MCF 10A (cell line): ENCODE results near the gene SPAG16. TPM values are rescaled to one million over a fixed set of nuclear protein-coding genes. Genes with fewer than 3 reads are reported as not detected.

Experiments used
- BruUV-seq: library from RNA; stranded (reverse); fragments of 400-500 nt; replicated peaks from 2 replicates; lab custom pipeline; 2021; lab: Mats Ljungman, UMichigan
- CTCF ChIA-PET: fragments of 300-600 bp; sonication (Branson Sonifier 250); formaldehyde crosslinking; extraction: SDS; loops from one replicate; lab custom pipeline; 2021; ENCODE audit warnings: antibody characterized with exemption, inconsistent platforms; lab: Yijun Ruan, JAX
- POLR2A ChIA-PET: fragments of 300-600, 350-650 bp; sonication (Branson Sonifier 250); formaldehyde crosslinking; extraction: SDS; loops from one replicate; lab custom pipeline; 2020; ENCODE audit warnings: antibody characterized with exemption, inconsistent platforms; lab: Yijun Ruan, JAX
- DNase-seq: peaks from one replicate; pipeline ENCODE4 v3.0.0-alpha.2; 2018; ENCODE audit not compliant: unreplicated experiment
- H3K27ac Mint-ChIP-seq: one replicate; pipeline ENCODE4 v1.8.0; 2022; ENCODE audit warnings: mild to moderate bottlenecking, low read depth, mixed read lengths; ENCODE audit not compliant: unreplicated experiment
- H3K27me3 Mint-ChIP-seq: one replicate; pipeline ENCODE4 v1.8.0; 2022; ENCODE audit warnings: mixed read lengths; ENCODE audit not compliant: insufficient read depth, unreplicated experiment
- H3K36me3 Mint-ChIP-seq: one replicate; pipeline ENCODE4 v1.8.0; 2022; ENCODE audit warnings: mild to moderate bottlenecking, moderate library complexity, mixed read lengths; ENCODE audit not compliant: insufficient read depth, unreplicated experiment
- H3K4me1 Mint-ChIP-seq: one replicate; pipeline ENCODE4 v1.8.0; 2022; ENCODE audit warnings: mixed read lengths; ENCODE audit not compliant: insufficient read depth, unreplicated experiment
- H3K4me3 Mint-ChIP-seq: one replicate; pipeline ENCODE4 v1.8.0; 2022; ENCODE audit warnings: mild to moderate bottlenecking, moderate library complexity, mixed read lengths; ENCODE audit not compliant: unreplicated experiment
- H3K9me3 Mint-ChIP-seq: one replicate; pipeline ENCODE4 v1.8.0; 2022; ENCODE audit warnings: mixed read lengths; ENCODE audit not compliant: unreplicated experiment
- CTCF ChIP-seq: fragments of 200-600 bp; IDR thresholded peaks from one replicate; pipeline ENCODE4 v1.8.0; 2022; ENCODE audit warnings: antibody characterized with exemption, mild to moderate bottlenecking; ENCODE audit not compliant: unreplicated experiment
- intact Hi-C: fragments of 100-400 bp; cut with micrococcal nuclease; formaldehyde crosslinking; loops from 2 replicates; pipeline ENCODE4 v1.14.1; 2022
- total RNA-seq: library from RNA; stranded (reverse); gene quantifications from 2 replicates; pipeline ENCODE4 v1.2.3, GENCODE V29; 2022

SPAG16 gene
- total RNA-seq, 1 experiment from 2014 or later, result 11.5 TPM

- intact Hi-C loops, result no loop called here
- ChIA-PET POLR2A (no interaction called here), CTCF (no interaction called here)
- Mint-ChIP-seq H3K36me3 (no peaks in the 10 kb centered on the region), H3K27me3 (no peaks in the 10 kb centered on the region), H3K27ac (no peak overlapping the region), H3K9me3 (no peaks in the 10 kb centered on the region), H3K4me3 (no peak overlapping the region), H3K4me1 (no peaks in the 10 kb centered on the region)
- TF ChIP-seq CTCF, result no peak
- BruUV-seq, result no TSS peak
- DNase-seq, result no peak
Measured at GRCh38 chr2:213863541-213863940, 579.3 kb downstream of the SPAG16 start.

- H3K4me1 Mint-ChIP-seq, result no peaks in the 10 kb centered on the region
- no peak overlapping the region for H3K4me3 Mint-ChIP-seq
- intact Hi-C loops, result no loop called here
- no TSS peak for BruUV-seq
- no peak for TF ChIP-seq CTCF
- POLR2A ChIA-PET, result no interaction called here
- CTCF ChIA-PET, result interaction anchor here (0.6 kb wide), 1 partner anchor 373 kb away, joined by 3 read pairs; no protein-coding TSS in a partner anchor
- H3K27me3 Mint-ChIP-seq, result no peaks in the 10 kb centered on the region
- H3K9me3 Mint-ChIP-seq, result no peaks in the 10 kb centered on the region
- no peaks in the 10 kb centered on the region for H3K36me3 Mint-ChIP-seq
- DNase-seq, result no peak
- H3K27ac Mint-ChIP-seq, result no peak overlapping the region
Measured at GRCh38 chr2:213868526-213868925, 584.3 kb downstream of the SPAG16 start.

GRCh38 chr2:213885485-213885884, 601.2 kb downstream of the SPAG16 start:
- Mint-ChIP-seq H3K36me3 (no peaks in the 10 kb centered on the region), H3K9me3 (no peaks in the 10 kb centered on the region), H3K27ac (no peak overlapping the region), H3K4me1 (no peaks in the 10 kb centered on the region), H3K27me3 (no peaks in the 10 kb centered on the region), H3K4me3 (no peak overlapping the region)
- DNase-seq, result no peak
- no TSS peak for BruUV-seq
- intact Hi-C loops, result no loop called here
- no peak for TF ChIP-seq CTCF
- ChIA-PET POLR2A (interaction anchor here (0.7 kb wide), 1 partner anchor 103 kb away, joined by 4 read pairs; no protein-coding TSS in a partner anchor), CTCF (no interaction called here)

- Mint-ChIP-seq H3K36me3 (no peaks in the 10 kb centered on the region), H3K9me3 (peaks cover 4% of the 10 kb centered on the region), H3K27me3 (no peaks in the 10 kb centered on the region), H3K27ac (no peak overlapping the region), H3K4me3 (no peak overlapping the region), H3K4me1 (no peaks in the 10 kb centered on the region)
- ChIA-PET POLR2A (no interaction called here), CTCF (no interaction called here)
- intact Hi-C loops, result no loop called here
- no peak for TF ChIP-seq CTCF
- no TSS peak for BruUV-seq
- no peak for DNase-seq
Measured at GRCh38 chr2:213914510-213914909, 630.2 kb downstream of the SPAG16 start.
